ENCODE data around the gene VCAM1. TPM values are rescaled to one million over a fixed set of nuclear protein-coding genes. Genes with fewer than 3 reads are reported as not detected.
A peak's percentile ranks its signal among the peaks of the same experiment; 100 is the strongest.

VCAM1 gene
- total RNA-seq, 1 experiment from 2014 or later: not detected

DNA sequence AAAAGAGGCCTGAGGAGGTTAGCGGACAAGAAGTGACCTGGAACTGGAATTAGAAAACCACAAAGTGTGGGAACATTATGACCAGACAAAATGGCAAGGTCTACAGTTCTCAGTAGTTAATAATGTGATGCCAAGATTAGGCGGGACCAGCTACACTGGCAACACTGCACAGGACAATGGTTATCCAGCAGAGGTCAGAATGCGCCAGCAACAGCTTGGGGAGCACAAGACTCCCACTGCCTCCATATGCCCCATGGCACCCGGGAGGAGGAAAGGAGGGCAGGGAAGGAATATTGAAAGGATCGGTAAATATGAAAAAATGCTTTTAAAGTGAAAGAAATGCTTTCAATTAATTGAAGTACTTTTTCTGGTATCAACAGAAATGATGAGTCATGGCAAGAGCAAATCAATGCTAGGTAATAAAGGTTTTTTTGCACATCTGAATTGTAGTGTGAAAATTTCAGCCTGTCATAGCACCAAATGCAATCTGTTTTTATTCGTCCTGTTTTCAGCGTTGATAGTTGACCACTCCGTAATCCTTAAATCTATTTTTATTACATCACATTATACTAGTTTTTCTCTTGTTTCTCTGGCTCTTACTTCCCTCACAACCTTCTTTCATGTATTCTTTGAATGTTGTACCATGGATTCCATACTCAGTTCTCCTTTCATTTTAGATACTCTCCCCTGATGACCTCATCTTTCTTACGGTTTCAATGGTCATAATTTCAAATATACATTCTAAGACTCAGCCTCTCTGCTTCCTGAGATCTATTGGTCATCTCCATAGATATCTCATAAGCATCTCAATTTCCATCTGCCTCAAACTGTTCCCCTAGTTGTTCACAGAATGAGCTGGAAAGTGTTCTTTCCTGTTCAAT lies 30.7 kb downstream of the VCAM1 start:
- TF ChIP-seq CTCF (conservative IDR thresholded peaks at IDR 0.05; ENCODE audit: low read depth, low read length): peak; percentile 29
- TF ChIP-seq EZH2 (IDR thresholded peaks at IDR 0.05; ENCODE audit: low read length, unreplicated experiment): no peak
- Histone ChIP-seq H4K20me1 (ENCODE audit: low read length) (no peaks in the 10 kb centered on the region), H2AFZ (ENCODE audit: low read length) (no peak overlapping the region), H3K27ac (ENCODE audit: low read length) (no peak overlapping the region), H3K9me2 (replicated peaks; ENCODE audit: low read length) (no peaks in the 10 kb centered on the region), H3K27me3 (ENCODE audit: low read length) (no peaks in the 10 kb centered on the region), H3K4me1 (ENCODE audit: insufficient read depth, low read length) (no peaks in the 10 kb centered on the region), H3K36me3 (ENCODE audit: low read depth, low read length) (no peaks in the 10 kb centered on the region), H3K9ac (ENCODE audit: low read length) (no peak overlapping the region), H3K4me3 (ENCODE audit: low read length) (no peak overlapping the region), H3K9me3 (ENCODE audit: low read length) (no peaks in the 10 kb centered on the region), H3K4me2 (ENCODE audit: low read length) (no peak overlapping the region), H3F3A (ENCODE audit: low read length, unreplicated experiment) (no peaks in the 10 kb centered on the region), H3K79me2 (ENCODE audit: low read length) (no peaks in the 10 kb centered on the region)
- ATAC-seq (no peak), DNase-seq (no peak)
- ChIA-PET CTCF (interaction anchor here (0.5 kb wide), 1 partner anchor 45 kb away, joined by 3 read pairs; no protein-coding TSS in a partner anchor), POLR2A (ENCODE audit: unreplicated experiment) (no interaction called here)
- intact Hi-C loops (cut with micrococcal nuclease): no loop called here
- no TSS peak for BruUV-seq (replicated peaks)

DNA sequence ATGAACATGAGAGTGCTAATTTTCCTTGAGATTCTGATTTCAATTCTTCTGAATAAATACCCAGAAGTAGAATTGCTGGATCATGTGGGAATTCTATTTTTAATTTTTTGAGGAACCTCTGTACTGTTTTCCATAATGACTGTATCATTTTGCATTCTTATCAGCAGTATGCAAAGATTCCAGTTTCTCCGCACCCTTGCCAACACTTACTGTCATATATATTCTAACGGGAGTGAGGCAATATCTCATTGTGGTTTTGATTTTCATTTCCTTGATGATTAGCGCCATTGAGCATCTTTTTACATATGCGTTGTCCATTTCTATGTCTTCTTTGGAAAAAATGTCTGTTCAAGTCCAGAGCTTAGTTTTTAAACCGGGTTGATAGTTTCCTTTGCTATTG lies 33.2 kb downstream of the VCAM1 start:
- Histone ChIP-seq H3K9me2 (replicated peaks; ENCODE audit: low read length) (no peaks in the 10 kb centered on the region), H3K27me3 (ENCODE audit: low read length) (no peaks in the 10 kb centered on the region), H3K4me2 (ENCODE audit: low read length) (no peak overlapping the region), H3K36me3 (ENCODE audit: low read depth, low read length) (no peaks in the 10 kb centered on the region), H4K20me1 (ENCODE audit: low read length) (no peaks in the 10 kb centered on the region), H3K4me1 (ENCODE audit: insufficient read depth, low read length) (no peaks in the 10 kb centered on the region; the same call in 1 of the 2 replicates), H3K79me2 (ENCODE audit: low read length) (no peaks in the 10 kb centered on the region), H3K9me3 (ENCODE audit: low read length) (no peaks in the 10 kb centered on the region), H3F3A (ENCODE audit: low read length, unreplicated experiment) (no peaks in the 10 kb centered on the region), H2AFZ (ENCODE audit: low read length) (no peak overlapping the region), H3K27ac (ENCODE audit: low read length) (no peak overlapping the region), H3K4me3 (ENCODE audit: low read length) (no peak overlapping the region), H3K9ac (ENCODE audit: low read length) (no peak overlapping the region)
- BruUV-seq (replicated peaks): no TSS peak
- TF ChIP-seq EZH2 (IDR thresholded peaks at IDR 0.05; ENCODE audit: low read length, unreplicated experiment) (no peak), EZH2phosphoT487 (IDR thresholded peaks at IDR 0.05; ENCODE audit: borderline replicate concordance, low read length) (no peak), CTCF (conservative IDR thresholded peaks at IDR 0.05; ENCODE audit: low read depth, low read length) (no peak)
- POLR2A ChIA-PET (ENCODE audit: unreplicated experiment): no interaction called here
- CTCF ChIA-PET: no interaction called here
- ATAC-seq: no peak
- intact Hi-C loops (cut with micrococcal nuclease): no loop called here
- DNase-seq: no peak

- H3K4me3 ChIP-seq (ENCODE audit: low read length): no peak overlapping the region
- H4K20me1 ChIP-seq (ENCODE audit: low read length): no peaks in the 10 kb centered on the region
- H2AFZ ChIP-seq (ENCODE audit: low read length): no peak overlapping the region
- H3K79me2 ChIP-seq (ENCODE audit: low read length): no peaks in the 10 kb centered on the region
- TF ChIP-seq EZH2 (IDR thresholded peaks at IDR 0.05; ENCODE audit: low read length, unreplicated experiment) (no peak), EZH2phosphoT487 (IDR thresholded peaks at IDR 0.05; ENCODE audit: borderline replicate concordance, low read length) (no peak), CTCF (conservative IDR thresholded peaks at IDR 0.05; ENCODE audit: low read depth, low read length) (no peak)
- no peaks in the 10 kb centered on the region for H3K9me3 ChIP-seq (ENCODE audit: low read length)
- ATAC-seq (no peak), DNase-seq (no peak)
- no TSS peak for BruUV-seq (replicated peaks)
- H3K4me1 ChIP-seq (ENCODE audit: insufficient read depth, low read length): no peaks in the 10 kb centered on the region; the same call in 1 of the 2 replicates
- H3K9me2 ChIP-seq (replicated peaks; ENCODE audit: low read length): no peaks in the 10 kb centered on the region
- CTCF ChIA-PET: no interaction called here
- no peak overlapping the region for H3K4me2 ChIP-seq (ENCODE audit: low read length)
- H3K36me3 ChIP-seq (ENCODE audit: low read depth, low read length): no peaks in the 10 kb centered on the region
- no peak overlapping the region for H3K9ac ChIP-seq (ENCODE audit: low read length)
- no peaks in the 10 kb centered on the region for H3F3A ChIP-seq (ENCODE audit: low read length, unreplicated experiment)
- POLR2A ChIA-PET (ENCODE audit: unreplicated experiment): no interaction called here
- no peak overlapping the region for H3K27ac ChIP-seq (ENCODE audit: low read length)
- intact Hi-C loops (cut with micrococcal nuclease): no loop called here
- H3K27me3 ChIP-seq (ENCODE audit: low read length): no peaks in the 10 kb centered on the region
Observed at GRCh38 chr1:100757946-100758345, 38.4 kb downstream of the VCAM1 start.
